GM21737 (cell line): ENCODE measurements around the gene PRDX1.
"Not testable (repeated sequence)": the region's sequence is repeated elsewhere in the genome, so short reads cannot be mapped to it uniquely, and the experiment has no call there.

Experiments used
- ATAC-seq: cut with Tn5 transposase; IDR thresholded peaks from one replicate; pipeline ENCODE4 v1.9.1; 2021; ENCODE audit warnings: mild to moderate bottlenecking, moderate library complexity; ENCODE audit not compliant: unreplicated experiment

PRDX1 gene

DNA sequence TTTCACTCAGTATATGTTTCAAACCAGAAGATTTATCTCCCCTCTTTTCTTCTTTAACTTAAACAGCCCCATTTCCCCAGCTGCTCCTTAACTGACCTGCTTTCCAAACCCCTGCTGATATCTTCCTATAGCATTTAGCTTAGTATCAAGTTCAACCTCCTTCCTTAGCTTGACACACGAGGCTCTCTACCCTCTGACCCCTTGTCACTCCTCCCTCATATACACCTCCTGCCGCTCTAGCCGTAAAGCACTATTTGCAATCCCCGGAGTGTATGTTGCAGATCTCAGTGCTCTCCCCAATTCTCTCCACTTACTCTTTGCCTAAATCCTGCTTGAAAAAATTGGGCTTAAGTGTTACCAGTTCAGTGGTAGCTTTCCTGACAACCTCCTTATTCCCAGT, 15.2 kb upstream of the PRDX1 start:
- ATAC-seq, result no peak

GRCh38 chr1:45535988-45536766, 14.5 kb upstream of the PRDX1 start:
- no peak for ATAC-seq

DNA sequence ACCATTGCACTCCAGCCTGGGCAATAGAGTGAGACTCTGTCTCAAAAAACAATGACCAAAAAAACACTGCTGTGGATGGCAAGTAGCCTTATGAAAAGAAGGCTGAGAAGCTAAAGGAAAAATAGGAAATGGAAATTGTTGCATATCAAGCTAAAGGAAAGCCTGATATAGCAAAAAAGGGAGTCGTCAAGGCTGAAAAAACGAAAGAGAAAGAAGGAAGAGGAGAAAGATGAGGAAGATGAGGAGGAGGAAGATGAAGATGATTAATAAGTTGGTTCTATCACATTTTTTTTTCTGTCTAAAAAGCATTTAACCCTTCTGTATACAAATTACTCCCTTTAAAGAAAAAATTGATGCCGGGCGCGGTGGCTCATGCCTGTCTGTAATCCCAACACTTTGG, 10.2 kb upstream of the PRDX1 start:
- no peak for ATAC-seq

- ATAC-seq, result no peak
Observed at GRCh38 chr1:45530632-45531135, 9.0 kb upstream of the PRDX1 start.

DNA sequence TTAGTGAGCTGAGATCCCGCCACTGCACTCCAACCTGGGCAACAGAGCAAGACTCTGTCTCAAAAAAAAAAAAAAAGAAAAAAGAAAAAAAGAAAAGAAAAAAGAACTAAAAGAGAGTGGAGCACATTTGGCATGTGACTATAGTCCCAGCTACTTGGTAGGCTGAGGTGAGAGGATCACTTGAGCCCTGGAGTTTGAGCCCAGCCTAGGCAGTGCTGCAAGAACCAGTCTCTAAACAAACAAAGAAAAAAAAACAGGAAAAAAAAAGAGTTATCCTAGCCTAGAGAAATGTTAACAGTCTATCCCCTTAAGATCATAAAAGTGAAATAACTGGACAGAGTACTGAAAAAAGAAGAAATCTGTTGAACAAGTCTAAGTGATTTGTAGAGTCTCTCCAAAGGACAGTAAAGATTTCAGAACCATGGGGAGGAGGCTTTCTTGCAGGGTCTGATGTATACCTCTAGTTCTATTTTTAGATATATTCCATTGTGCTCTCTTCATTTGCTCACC, 4.5 kb upstream of the PRDX1 start:
- no peak for ATAC-seq

GRCh38 chr1:45523975-45524374, 2.3 kb upstream of the PRDX1 start:
- ATAC-seq, result not testable (repeated sequence)

DNA sequence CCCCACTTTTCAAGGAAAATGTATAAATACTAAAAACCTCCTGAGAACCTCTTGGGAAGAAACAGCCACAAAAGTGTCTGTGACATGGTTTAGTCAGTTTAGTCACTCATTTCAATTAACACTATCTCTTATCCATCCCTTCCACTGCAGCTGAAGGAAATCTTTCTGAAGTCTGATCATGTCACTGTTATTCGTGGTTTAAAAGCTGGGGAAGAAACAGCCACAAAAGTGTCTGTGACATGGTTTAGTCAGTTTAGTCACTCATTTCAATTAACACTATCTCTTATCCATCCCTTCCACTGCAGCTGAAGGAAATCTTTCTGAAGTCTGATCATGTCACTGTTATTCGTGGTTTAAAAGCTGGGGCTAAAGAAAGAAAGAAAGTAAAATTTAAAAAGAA, 1.8 kb upstream of the PRDX1 start:
- ATAC-seq, result not testable (repeated sequence)

GRCh38 chr1:45522324-45523104, 830 bp upstream of the PRDX1 start:
- no peak for ATAC-seq

- not testable (repeated sequence) for ATAC-seq
Observed at GRCh38 chr1:45519774-45520173, 1.9 kb downstream of the PRDX1 start.

DNA sequence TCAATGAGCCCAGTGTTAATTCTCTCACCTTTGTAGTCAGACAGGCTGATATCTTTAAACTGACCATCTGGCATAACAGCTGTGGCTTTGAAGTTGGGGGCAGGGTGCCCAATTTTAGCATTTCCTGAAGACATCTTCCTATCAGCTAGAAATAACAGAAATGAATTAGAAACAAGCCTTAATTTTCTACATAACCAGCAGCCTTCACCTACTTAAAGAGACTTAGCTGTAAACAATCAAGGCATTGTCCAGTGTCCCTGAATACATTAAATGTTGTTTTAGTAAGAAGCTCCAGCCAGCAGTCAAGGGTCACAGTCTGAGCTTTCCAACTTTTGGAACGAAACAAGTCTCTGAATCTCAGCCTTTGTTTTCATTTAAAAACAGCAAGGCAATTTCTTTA, 2.8 kb downstream of the PRDX1 start:
- ATAC-seq, result no peak

DNA sequence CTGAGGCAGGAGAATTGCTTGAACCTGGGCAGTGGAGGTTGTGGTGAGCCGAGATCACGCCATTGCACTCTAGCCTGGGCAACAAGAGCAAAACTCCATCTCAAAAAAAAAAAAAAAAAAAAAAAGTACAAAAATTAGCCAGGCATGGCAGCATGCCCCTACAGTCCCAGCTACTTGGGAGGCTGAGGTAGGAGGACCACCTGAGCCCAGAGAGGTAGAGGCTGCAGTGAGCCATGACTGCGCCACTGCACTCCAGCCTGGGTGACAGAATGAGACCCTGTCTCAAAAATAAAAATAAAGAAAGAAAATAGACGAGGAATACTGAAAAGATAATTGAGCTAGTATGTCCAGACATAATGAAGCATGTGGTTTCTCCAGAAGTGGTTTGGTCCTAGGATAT, 3.3 kb downstream of the PRDX1 start:
- not testable (repeated sequence) for ATAC-seq

DNA sequence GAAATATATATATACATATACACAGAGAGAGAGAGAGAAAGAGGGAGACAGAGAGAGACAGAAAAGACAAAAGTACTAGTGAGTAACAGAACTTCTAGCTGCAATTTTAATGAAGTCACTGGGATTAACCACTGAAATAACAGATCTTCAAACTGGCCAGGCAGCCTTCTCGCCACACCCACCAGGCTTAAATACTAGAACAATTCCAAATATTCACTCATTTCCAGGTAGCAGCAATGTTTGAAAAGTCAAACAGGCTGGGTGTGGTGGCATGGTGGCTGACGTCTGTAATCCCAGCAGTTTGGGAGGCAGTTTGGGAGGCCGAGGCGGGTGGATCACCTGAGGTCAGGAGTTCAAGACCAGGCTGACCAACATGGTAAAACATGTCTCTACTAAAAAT, 5.2 kb downstream of the PRDX1 start:
- no peak for ATAC-seq

GRCh38 chr1:45516036-45516435, 5.6 kb downstream of the PRDX1 start:
- ATAC-seq, result no peak

DNA sequence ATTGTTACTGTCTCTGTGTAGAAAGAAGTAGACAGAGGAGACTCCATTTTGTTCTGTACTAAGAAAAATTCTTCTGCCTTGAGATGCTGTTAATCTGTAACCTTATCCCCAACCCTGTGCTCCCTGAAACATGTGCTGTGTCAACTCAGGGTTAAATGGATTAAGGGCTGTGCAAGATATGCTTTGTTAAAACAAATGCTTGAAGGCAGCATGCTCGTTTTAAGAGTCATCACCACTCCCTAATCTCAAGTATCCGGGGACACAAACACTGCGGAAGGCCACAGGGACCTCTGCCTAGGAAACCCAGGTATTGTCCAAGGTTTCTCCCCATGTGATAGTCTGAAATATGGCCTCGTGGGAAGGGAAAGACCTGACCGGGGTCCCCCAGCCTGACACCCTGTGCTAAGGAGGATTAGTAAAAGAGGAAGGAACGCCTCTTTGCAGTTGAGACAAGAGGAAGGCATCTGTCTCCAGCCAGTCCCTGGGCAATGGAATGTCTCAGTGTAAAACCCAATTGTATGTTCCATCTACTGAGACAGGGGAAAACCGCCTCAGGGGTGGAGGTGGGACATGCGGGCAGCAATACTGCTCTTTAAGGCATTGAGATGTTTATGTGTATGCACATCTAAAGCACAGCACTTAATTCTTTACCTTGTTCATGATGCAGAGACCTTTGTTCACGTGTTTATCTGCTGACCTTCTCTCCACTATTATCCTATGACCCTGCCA, 8.0 kb downstream of the PRDX1 start:
- not testable (repeated sequence) for ATAC-seq

DNA sequence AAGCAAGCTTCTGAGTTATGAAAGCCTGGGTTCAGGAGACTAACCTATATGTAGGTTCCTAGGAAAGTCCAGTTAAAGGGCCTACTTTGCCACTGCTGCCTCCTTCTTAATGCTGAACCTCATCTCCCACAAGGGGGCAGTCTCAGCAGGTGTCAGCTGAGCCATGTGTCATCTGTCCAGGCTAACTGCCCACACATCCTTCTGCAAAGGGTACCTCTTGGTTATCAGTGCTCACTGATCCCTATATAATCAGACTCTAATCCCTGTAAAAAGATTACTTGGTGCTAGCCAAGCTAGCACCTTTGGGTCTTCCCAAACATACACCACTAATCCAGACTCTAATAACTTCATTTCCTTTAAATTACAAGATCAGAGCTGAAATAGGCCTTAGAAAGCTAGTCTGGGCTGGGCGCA, 9.0 kb downstream of the PRDX1 start:
- ATAC-seq, result peak; percentile 54

GRCh38 chr1:45510972-45511527, 10.6 kb downstream of the PRDX1 start:
- no peak for ATAC-seq

DNA sequence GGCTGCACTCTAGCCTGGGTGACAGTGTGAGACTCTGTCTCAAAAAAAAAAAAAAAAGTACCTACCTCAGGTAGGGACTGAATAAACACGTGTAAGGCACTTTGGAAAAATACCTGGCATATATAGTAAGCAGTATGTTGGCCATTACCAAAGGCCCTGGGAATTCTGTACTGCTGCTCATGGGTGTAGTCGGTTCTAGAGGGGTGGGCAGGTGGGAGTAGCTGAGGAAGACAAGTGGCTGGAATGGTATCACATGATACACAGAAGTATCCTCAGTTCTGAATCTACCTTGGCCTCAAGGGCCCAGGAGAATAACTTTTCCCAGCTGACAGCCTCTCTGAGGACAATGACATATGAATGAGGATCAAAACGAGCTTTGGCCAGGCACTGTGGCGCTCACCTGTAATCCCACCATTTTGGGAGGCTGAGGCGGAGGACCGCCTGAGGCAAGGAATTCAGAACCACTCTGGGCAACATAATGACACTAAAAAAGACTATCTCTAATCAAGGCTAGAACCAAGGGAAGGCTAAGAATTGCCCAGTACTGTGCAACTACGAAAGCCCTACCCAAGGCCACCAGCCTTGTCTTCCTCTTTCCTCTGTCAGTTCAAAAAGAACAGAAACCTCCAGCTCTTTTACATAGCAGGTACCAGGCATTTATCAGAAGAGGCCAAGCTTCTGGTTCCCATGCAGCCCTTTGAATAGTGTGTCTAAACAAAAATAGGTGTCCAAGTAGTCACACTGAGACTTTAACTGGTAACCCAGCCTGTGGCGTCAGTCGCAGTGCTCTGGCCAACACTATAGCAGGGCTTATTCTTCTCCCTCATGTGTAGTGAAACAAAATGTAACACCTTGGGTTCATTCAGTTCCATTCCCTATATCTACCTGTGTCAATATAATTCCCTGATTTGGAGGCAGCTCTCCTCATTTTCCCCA, 11.4 kb downstream of the PRDX1 start:
- no peak for ATAC-seq

- ATAC-seq, result no peak
Observed at GRCh38 chr1:45508295-45509151, 13.2 kb downstream of the PRDX1 start.

DNA sequence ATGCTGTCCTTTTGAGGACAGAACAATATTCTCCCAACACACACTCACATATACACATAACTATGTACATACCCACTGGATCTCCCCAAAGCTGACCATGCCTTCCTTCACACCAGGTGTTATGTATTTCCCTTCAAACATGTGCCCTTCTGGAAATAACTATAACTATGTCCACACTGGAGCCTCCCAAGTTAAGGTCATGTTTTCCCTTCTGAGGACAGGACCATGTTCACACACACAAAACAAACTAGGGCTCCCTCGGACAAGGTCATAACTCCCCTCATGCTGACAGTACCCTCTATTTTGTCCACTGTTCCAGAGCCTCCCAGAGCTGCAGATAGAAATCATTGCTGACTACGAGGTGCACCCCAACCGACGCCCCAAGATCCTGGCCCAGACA, 13.8 kb downstream of the PRDX1 start:
- ATAC-seq, result no peak
